ENCODE results near the gene BNC2. TPM values are rescaled to one million over a fixed set of nuclear protein-coding genes. Genes with fewer than 3 reads are reported as not detected.

The BNC2 gene
- total RNA-seq, 4 donors from 2014 or later = 3.9 to 45.4 (median 13.1) TPM

- Histone ChIP-seq H3K4me3 (no peak overlapping the region), H3K27ac (no peak overlapping the region), H3K27me3 (no peaks in the 10 kb centered on the region), H3K4me1 (no peaks in the 10 kb centered on the region), H3K36me3 (no peaks in the 10 kb centered on the region), H3K9me3 (peaks cover 0 to 3% (median 0%) of the 10 kb centered on the region in 4 donors)
- TF ChIP-seq POLR2A (IDR thresholded peaks at IDR 0.05) (no peak), CTCF (IDR thresholded peaks at IDR 0.05) (no peak)
- DNase-seq = no peak
These were observed 159.6 kb downstream of the BNC2 start for GRCh38 chr9:16710888-16711287.

- TF ChIP-seq POLR2A (IDR thresholded peaks at IDR 0.05) = no peak
- TF ChIP-seq CTCF (IDR thresholded peaks at IDR 0.05) = no peak
- Histone ChIP-seq H3K27me3 (no peaks in the 10 kb centered on the region), H3K4me1 (no peaks in the 10 kb centered on the region), H3K27ac (no peak overlapping the region), H3K4me3 (no peak overlapping the region), H3K9me3 (peaks cover 0 to 3% (median 0%) of the 10 kb centered on the region in 4 donors), H3K36me3 (no peaks in the 10 kb centered on the region)
- no peak for DNase-seq
These were observed 160.5 kb downstream of the BNC2 start for GRCh38 chr9:16709924-16710323.

GRCh38 chr9:16708656-16709435 lies 161.6 kb downstream of the BNC2 start:
- TF ChIP-seq POLR2A (IDR thresholded peaks at IDR 0.05) (no peak), CTCF (IDR thresholded peaks at IDR 0.05) (no peak)
- Histone ChIP-seq H3K4me1 (no peaks in the 10 kb centered on the region), H3K36me3 (no peaks in the 10 kb centered on the region), H3K4me3 (no peak overlapping the region), H3K27ac (no peak overlapping the region), H3K9me3 (peaks cover 0 to 3% (median 0%) of the 10 kb centered on the region in 4 donors), H3K27me3 (no peaks in the 10 kb centered on the region)
- DNase-seq = no peak

GRCh38 chr9:16705111-16705604 lies 165.3 kb downstream of the BNC2 start:
- peak; percentile 19 to 75 (median 59) for DNase-seq
- Histone ChIP-seq H3K36me3 (no peaks in the 10 kb centered on the region), H3K4me1 (peaks cover 0 to 4% (median 0%) of the 10 kb centered on the region in 4 donors), H3K9me3 (no peaks in the 10 kb centered on the region), H3K27me3 (no peaks in the 10 kb centered on the region), H3K4me3 (peak overlapping the region in 1 of 4 donors; percentile 19), H3K27ac (peak overlapping the region; percentile 44 to 89 (median 68))
- TF ChIP-seq CTCF (IDR thresholded peaks at IDR 0.05) (no peak), POLR2A (IDR thresholded peaks at IDR 0.05) (no peak)

- DNase-seq = peak in 1 of 3 donors; percentile 52
- H3K27me3 ChIP-seq = no peaks in the 10 kb centered on the region
- peak overlapping the region; percentile 44 to 89 (median 68) for H3K27ac ChIP-seq
- H3K4me1 ChIP-seq = peaks cover 0 to 4% (median 0%) of the 10 kb centered on the region in 4 donors
- H3K9me3 ChIP-seq = no peaks in the 10 kb centered on the region
- no peaks in the 10 kb centered on the region for H3K36me3 ChIP-seq
- H3K4me3 ChIP-seq = peak overlapping the region in 1 of 4 donors; percentile 19
- TF ChIP-seq CTCF (IDR thresholded peaks at IDR 0.05) (no peak), POLR2A (IDR thresholded peaks at IDR 0.05) (no peak)
These were observed 166.1 kb downstream of the BNC2 start for GRCh38 chr9:16704116-16705110.

All from Peyer's patch (tissue), 4 donors.